ENCODE results near the gene MTUS2. TPM values are rescaled to one million over a fixed set of nuclear protein-coding genes. Genes with fewer than 3 reads are reported as not detected.

The MTUS2 gene
- total and polyA plus RNA-seq, 5 donors from 2014 or later, result 0.02 to 0.03 (median 0.03) TPM; not detected in 2

DNA sequence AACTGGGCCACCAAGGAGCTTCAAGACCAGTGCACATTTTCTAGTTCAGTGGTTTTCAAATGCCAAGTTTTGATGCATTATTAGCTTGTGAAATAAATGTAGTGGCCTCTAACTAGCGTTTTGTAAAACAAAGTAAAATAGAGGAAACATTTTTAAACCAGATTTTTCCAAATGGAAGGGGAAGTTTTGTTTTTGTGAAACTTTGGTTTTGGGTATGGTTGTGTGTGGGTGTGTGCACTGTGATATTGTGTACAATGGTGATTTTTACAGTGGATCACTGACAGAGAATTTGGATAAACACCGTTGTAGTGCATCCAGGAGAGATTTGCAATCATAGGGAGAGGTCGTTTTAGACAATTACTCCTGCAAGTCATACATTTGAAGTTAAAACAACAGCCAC, 666.4 kb downstream of the MTUS2 start:
- Histone ChIP-seq H3K27ac (ENCODE audit: insufficient read depth, low read length, poor library complexity, severe bottlenecking) (no peak overlapping the region), H3K4me3 (ENCODE audit: low read depth, low read length) (no peak overlapping the region), H3K27me3 (ENCODE audit: control insufficient read depth, insufficient read depth, low read length) (no peaks in the 10 kb centered on the region), H3K9me3 (ENCODE audit: control insufficient read depth in 2 of 2, low read length in 2 of 2) (no peaks in the 10 kb centered on the region), H3K4me1 (ENCODE audit: control insufficient read depth, insufficient read depth, low read length, poor library complexity, severe bottlenecking) (no peaks in the 10 kb centered on the region), H3K36me3 (ENCODE audit: control insufficient read depth, insufficient read depth, low read length) (no peaks in the 10 kb centered on the region)
- H3K36me3 Mint-ChIP-seq, result no peaks in the 10 kb centered on the region
- no peak overlapping the region for H3K27ac Mint-ChIP-seq
- no peaks in the 10 kb centered on the region for H3K9me3 Mint-ChIP-seq
- ATAC-seq (ENCODE audit: low read depth in 2 of 2) (no peak), DNase-seq (no peak)
- no peaks in the 10 kb centered on the region for H3K4me1 Mint-ChIP-seq
- H3K27me3 Mint-ChIP-seq, result no peaks in the 10 kb centered on the region
- no peak overlapping the region for H3K4me3 Mint-ChIP-seq

GRCh38 chr13:29487466-29488454, 667.6 kb downstream of the MTUS2 start:
- no peaks in the 10 kb centered on the region for H3K27me3 Mint-ChIP-seq
- no peak overlapping the region for H3K27ac Mint-ChIP-seq
- H3K9me3 Mint-ChIP-seq, result no peaks in the 10 kb centered on the region
- DNase-seq, result no peak
- H3K4me3 Mint-ChIP-seq, result no peak overlapping the region
- no peaks in the 10 kb centered on the region for H3K36me3 Mint-ChIP-seq
- Histone ChIP-seq H3K4me3 (ENCODE audit: low read depth, low read length) (no peak overlapping the region), H3K9me3 (ENCODE audit: control insufficient read depth in 2 of 2, low read length in 2 of 2) (no peaks in the 10 kb centered on the region), H3K27ac (ENCODE audit: insufficient read depth, low read length, poor library complexity, severe bottlenecking) (no peak overlapping the region), H3K36me3 (ENCODE audit: control insufficient read depth, insufficient read depth, low read length) (no peaks in the 10 kb centered on the region), H3K4me1 (ENCODE audit: control insufficient read depth, insufficient read depth, low read length, poor library complexity, severe bottlenecking) (no peaks in the 10 kb centered on the region), H3K27me3 (ENCODE audit: control insufficient read depth, insufficient read depth, low read length) (peaks cover 2% of the 10 kb centered on the region)
- no peak for ATAC-seq (ENCODE audit: low read depth in 2 of 2)
- no peaks in the 10 kb centered on the region for H3K4me1 Mint-ChIP-seq

GRCh38 chr13:29489650-29490560, 669.8 kb downstream of the MTUS2 start:
- peaks cover 4% of the 10 kb centered on the region for H3K27me3 ChIP-seq (ENCODE audit: control insufficient read depth, insufficient read depth, low read length)
- Mint-ChIP-seq H3K4me3 (no peak overlapping the region), H3K36me3 (no peaks in the 10 kb centered on the region), H3K27me3 (peaks cover 4% of the 10 kb centered on the region), H3K27ac (no peak overlapping the region), H3K4me1 (peaks cover 0 to 4% (median 0%) of the 10 kb centered on the region in 4 donors), H3K9me3 (peaks cover 0 to 1% (median 0%) of the 10 kb centered on the region in 7 donors)
- no peaks in the 10 kb centered on the region for H3K36me3 ChIP-seq (ENCODE audit: control insufficient read depth, insufficient read depth, low read length)
- no peaks in the 10 kb centered on the region for H3K9me3 ChIP-seq (ENCODE audit: control insufficient read depth in 2 of 2, low read length in 2 of 2)
- DNase-seq (no peak), ATAC-seq (ENCODE audit: low read depth in 2 of 2) (no peak)
- no peak overlapping the region for H3K27ac ChIP-seq (ENCODE audit: insufficient read depth, low read length, poor library complexity, severe bottlenecking)
- no peak overlapping the region for H3K4me3 ChIP-seq (ENCODE audit: low read depth, low read length)
- no peaks in the 10 kb centered on the region for H3K4me1 ChIP-seq (ENCODE audit: control insufficient read depth, insufficient read depth, low read length, poor library complexity, severe bottlenecking)

DNA sequence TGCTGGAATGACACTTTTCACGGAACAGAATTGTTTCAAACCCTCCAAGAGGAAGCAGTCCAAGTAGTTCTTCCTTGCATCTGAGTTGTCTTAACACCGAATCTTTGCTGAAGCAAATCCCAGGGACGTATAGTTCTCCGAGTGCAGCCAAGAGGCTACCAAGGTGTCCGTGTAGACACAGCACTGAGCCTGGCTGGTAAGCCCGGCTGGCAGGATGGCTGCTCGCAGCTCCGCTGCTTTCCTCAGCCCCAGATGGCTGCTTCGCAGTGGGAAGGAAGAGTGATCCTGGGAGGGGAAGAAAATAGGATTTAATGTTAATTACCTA, 670.4 kb downstream of the MTUS2 start:
- DNase-seq (no peak), ATAC-seq (ENCODE audit: low read depth in 2 of 2) (no peak)
- Mint-ChIP-seq H3K4me3 (no peak overlapping the region), H3K36me3 (no peaks in the 10 kb centered on the region), H3K27me3 (peaks cover 4% of the 10 kb centered on the region), H3K27ac (no peak overlapping the region), H3K9me3 (peaks cover 0 to 1% (median 0%) of the 10 kb centered on the region in 7 donors), H3K4me1 (peaks cover 0 to 4% (median 0%) of the 10 kb centered on the region in 4 donors)
- Histone ChIP-seq H3K36me3 (ENCODE audit: control insufficient read depth, insufficient read depth, low read length) (no peaks in the 10 kb centered on the region), H3K27ac (ENCODE audit: insufficient read depth, low read length, poor library complexity, severe bottlenecking) (no peak overlapping the region), H3K9me3 (ENCODE audit: control insufficient read depth in 2 of 2, low read length in 2 of 2) (no peaks in the 10 kb centered on the region), H3K27me3 (ENCODE audit: control insufficient read depth, insufficient read depth, low read length) (peaks cover 4% of the 10 kb centered on the region), H3K4me3 (ENCODE audit: low read depth, low read length) (no peak overlapping the region), H3K4me1 (ENCODE audit: control insufficient read depth, insufficient read depth, low read length, poor library complexity, severe bottlenecking) (no peaks in the 10 kb centered on the region)

GRCh38 chr13:29491248-29491647, 671.1 kb downstream of the MTUS2 start:
- H3K4me3 ChIP-seq (ENCODE audit: low read depth, low read length), result no peak overlapping the region
- no peaks in the 10 kb centered on the region for H3K36me3 Mint-ChIP-seq
- no peak overlapping the region for H3K27ac ChIP-seq (ENCODE audit: insufficient read depth, low read length, poor library complexity, severe bottlenecking)
- peaks cover 4% of the 10 kb centered on the region for H3K27me3 ChIP-seq (ENCODE audit: control insufficient read depth, insufficient read depth, low read length)
- H3K9me3 Mint-ChIP-seq, result peaks cover 0 to 1% (median 0%) of the 10 kb centered on the region in 7 donors
- ATAC-seq (ENCODE audit: low read depth in 2 of 2), result no peak
- no peak overlapping the region for H3K27ac Mint-ChIP-seq
- no peaks in the 10 kb centered on the region for H3K36me3 ChIP-seq (ENCODE audit: control insufficient read depth, insufficient read depth, low read length)
- no peak for DNase-seq
- H3K4me3 Mint-ChIP-seq, result no peak overlapping the region
- H3K4me1 Mint-ChIP-seq, result peaks cover 0 to 4% (median 1%) of the 10 kb centered on the region in 4 donors
- H3K27me3 Mint-ChIP-seq, result peaks cover 4% of the 10 kb centered on the region
- H3K9me3 ChIP-seq (ENCODE audit: control insufficient read depth in 2 of 2, low read length in 2 of 2), result no peaks in the 10 kb centered on the region
- peaks cover 1% of the 10 kb centered on the region for H3K4me1 ChIP-seq (ENCODE audit: control insufficient read depth, insufficient read depth, low read length, poor library complexity, severe bottlenecking)

GRCh38 chr13:29493796-29494195, 673.7 kb downstream of the MTUS2 start:
- Mint-ChIP-seq H3K9me3 (peaks cover 0 to 1% (median 0%) of the 10 kb centered on the region in 7 donors), H3K36me3 (no peaks in the 10 kb centered on the region), H3K4me3 (no peak overlapping the region), H3K4me1 (peaks cover 0 to 7% (median 2%) of the 10 kb centered on the region in 4 donors), H3K27ac (no peak overlapping the region), H3K27me3 (peaks cover 4% of the 10 kb centered on the region)
- Histone ChIP-seq H3K36me3 (ENCODE audit: control insufficient read depth, insufficient read depth, low read length) (no peaks in the 10 kb centered on the region), H3K27me3 (ENCODE audit: control insufficient read depth, insufficient read depth, low read length) (peaks cover 4% of the 10 kb centered on the region), H3K4me1 (ENCODE audit: control insufficient read depth, insufficient read depth, low read length, poor library complexity, severe bottlenecking) (peaks cover 3% of the 10 kb centered on the region), H3K9me3 (ENCODE audit: control insufficient read depth in 2 of 2, low read length in 2 of 2) (no peaks in the 10 kb centered on the region), H3K27ac (ENCODE audit: insufficient read depth, low read length, poor library complexity, severe bottlenecking) (no peak overlapping the region), H3K4me3 (ENCODE audit: low read depth, low read length) (no peak overlapping the region)
- DNase-seq, result no peak
- no peak for ATAC-seq (ENCODE audit: low read depth in 2 of 2)

DNA sequence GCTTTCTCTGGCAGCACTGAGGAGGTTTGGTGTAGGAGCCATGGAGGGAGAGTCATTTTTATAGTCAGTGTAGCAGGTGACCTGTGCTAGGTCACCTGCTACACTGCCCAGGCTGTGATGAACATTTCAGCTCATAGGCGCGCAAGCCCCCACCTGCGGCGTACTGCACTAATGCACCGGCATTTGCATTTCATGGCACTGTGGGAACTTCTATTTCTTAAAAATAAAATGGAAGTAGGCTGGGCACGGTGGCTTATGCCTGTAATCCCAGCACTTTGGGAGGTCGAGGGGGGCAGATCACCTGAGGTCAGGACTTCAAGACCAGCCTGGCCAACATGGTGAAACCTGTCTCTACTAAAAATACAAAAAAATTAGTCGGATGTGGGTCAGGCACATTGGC, 674.4 kb downstream of the MTUS2 start:
- no peaks in the 10 kb centered on the region for H3K36me3 ChIP-seq (ENCODE audit: control insufficient read depth, insufficient read depth, low read length)
- no peak overlapping the region for H3K4me3 ChIP-seq (ENCODE audit: low read depth, low read length)
- peaks cover 3% of the 10 kb centered on the region for H3K4me1 ChIP-seq (ENCODE audit: control insufficient read depth, insufficient read depth, low read length, poor library complexity, severe bottlenecking)
- no peak for ATAC-seq (ENCODE audit: low read depth in 2 of 2)
- H3K27me3 Mint-ChIP-seq, result peaks cover 4% of the 10 kb centered on the region
- no peak for DNase-seq
- H3K27ac Mint-ChIP-seq, result no peak overlapping the region
- peaks cover 0 to 1% (median 0%) of the 10 kb centered on the region in 7 donors for H3K9me3 Mint-ChIP-seq
- H3K4me3 Mint-ChIP-seq, result no peak overlapping the region
- no peak overlapping the region for H3K27ac ChIP-seq (ENCODE audit: insufficient read depth, low read length, poor library complexity, severe bottlenecking)
- no peaks in the 10 kb centered on the region for H3K9me3 ChIP-seq (ENCODE audit: control insufficient read depth in 2 of 2, low read length in 2 of 2)
- H3K27me3 ChIP-seq (ENCODE audit: control insufficient read depth, insufficient read depth, low read length), result peaks cover 4% of the 10 kb centered on the region
- no peaks in the 10 kb centered on the region for H3K36me3 Mint-ChIP-seq
- H3K4me1 Mint-ChIP-seq, result peaks cover 0 to 7% (median 2%) of the 10 kb centered on the region in 4 donors
